A549 (cell line): Measurements from ENCODE around the gene GGA2. TPM values are rescaled to one million over a fixed set of nuclear protein-coding genes. Genes with fewer than 3 reads are reported as not detected.

Experiments used
- ATAC-seq, 2 experiments: fragments of 200-7000 bp in 1 of 2; fragments of >200 bp in 1 of 2; cut with Nextera tagmentation in 1 of 2; cut with Tn5 transposase in 1 of 2; 3 replicates each; pipeline versions ENCODE4 v1.8.0 to v1.9.1; 2018 to 2020; ENCODE audit warnings: mild to moderate bottlenecking in 1 of 2, moderate library complexity in 1 of 2
- CTCF ChIA-PET: fragments of 300-600 bp; sonication (Branson Sonifier 250); formaldehyde crosslinking; extraction: SDS; loops from one replicate; lab custom pipeline; 2021; ENCODE audit warnings: antibody characterized with exemption, inconsistent platforms; lab: Yijun Ruan, JAX
- POLR2A ChIA-PET: fragments of 350-600 bp; formaldehyde crosslinking; extraction: SDS; loops from one replicate; lab custom pipeline; 2021; ENCODE audit warnings: antibody characterized with exemption, inconsistent platforms; lab: Yijun Ruan, JAX
- DNase-seq, 2 experiments: peaks; one replicate each; pipeline versions ENCODE4 v3.0.0 to v3.0.0-alpha.2; 2011 to 2016; ENCODE audit warnings: low read depth in 1 of 2, low spot score in 1 of 2
- FAIRE-seq: peaks from 2 replicates; lab custom pipeline; 2011; peaks lifted over from hg19 to GRCh38; lab: Jason Lieb, UNC
- H3K27ac ChIP-seq, 2 experiments: fragments of >200 bp; sonication (Bioruptor Twin); formaldehyde crosslinking; 3 replicates each; pipeline ENCODE4 v1.5.1; 2016 to 2017
- H3K4me1 ChIP-seq: fragments of >200 bp; sonication (Bioruptor Twin); formaldehyde crosslinking; 3 replicates; pipeline ENCODE4 v1.6.1; 2016
- H3K4me2 ChIP-seq: fragments of >200 bp; sonication (Bioruptor Twin); formaldehyde crosslinking; 3 replicates; pipeline ENCODE4 v1.6.1; 2016
- H3K4me3 ChIP-seq: fragments of >200 bp; sonication (Bioruptor Twin); formaldehyde crosslinking; 3 replicates; pipeline ENCODE4 v1.5.1; 2016
- H3K9me3 ChIP-seq: fragments of >200 bp; sonication (Bioruptor Twin); formaldehyde crosslinking; 3 replicates; pipeline ENCODE4 v1.6.1; 2016
- CBX8 ChIP-seq: fragments of 200-600 bp; sonication (generic); IDR thresholded peaks from 2 replicates; pipeline ENCODE4 v1.6.1; 2016
- CHD2 ChIP-seq: fragments of 150-350 bp; IDR thresholded peaks from 2 replicates; pipeline ENCODE4 v1.6.1; 2014; ENCODE audit warnings: low read length; ENCODE audit not compliant: partially characterized antibody
- CHD4 ChIP-seq: fragments of 200-600 bp; sonication (generic); IDR thresholded peaks from 2 replicates; pipeline ENCODE4 v1.6.1; 2016; ENCODE audit warnings: antibody characterized with exemption, mild to moderate bottlenecking, borderline replicate concordance
- EHF ChIP-seq: fragments of 250-450 bp; sonication (Bioruptor Pico); IDR thresholded peaks from 2 replicates; pipeline ENCODE4 v1.5.0; 2020; ENCODE audit warnings: mild to moderate bottlenecking
- ESRRA ChIP-seq: fragments of 150-350 bp; IDR thresholded peaks from 2 replicates; pipeline ENCODE4 v1.6.1; 2014; ENCODE audit warnings: mild to moderate bottlenecking, low read length, borderline replicate concordance
- FOSL2 ChIP-seq, 2 experiments: fragments of 450-650 bp in 1 of 2; fragments of >200 bp in 1 of 2; sonication (Bioruptor Twin) in 1 of 2; formaldehyde crosslinking; IDR thresholded peaks; 2 replicates each; pipeline versions ENCODE4 v1.5.0 to v1.6.1; 2016 to 2020; ENCODE audit warnings: mild to moderate bottlenecking in 1 of 2, moderate library complexity in 1 of 2
- HOXB13 ChIP-seq: fragments of 250-450 bp; sonication (Bioruptor Pico); IDR thresholded peaks from 2 replicates; pipeline ENCODE4 v1.5.0; 2020; ENCODE audit warnings: low read depth, mild to moderate bottlenecking, moderate library complexity
- KDM1A ChIP-seq: fragments of 200-600 bp; sonication (generic); IDR thresholded peaks from 2 replicates; pipeline ENCODE4 v1.6.1; 2016; ENCODE audit warnings: low read depth, mild to moderate bottlenecking
- KDM5A ChIP-seq: fragments of 200-600 bp; sonication (generic); IDR thresholded peaks from 2 replicates; pipeline ENCODE4 v1.6.1; 2016; ENCODE audit warnings: antibody characterized with exemption, mild to moderate bottlenecking
- NR3C1 ChIP-seq: fragments of >200 bp; sonication (Bioruptor Twin); formaldehyde crosslinking; IDR thresholded peaks from 3 replicates; pipeline ENCODE4 v1.6.1; 2017
- PHF8 ChIP-seq: fragments of 200-600 bp; sonication (generic); IDR thresholded peaks from 2 replicates; pipeline ENCODE4 v1.6.1; 2016; ENCODE audit warnings: low read depth, mild to moderate bottlenecking, antibody characterized with exemption, moderate library complexity, borderline replicate concordance
- RFX5 ChIP-seq: fragments of 450-650 bp; IDR thresholded peaks from 2 replicates; pipeline ENCODE4 v1.7.1; 2014; ENCODE audit warnings: antibody characterized with exemption, mild to moderate bottlenecking, moderate library complexity
- RNF2 ChIP-seq: fragments of 200-600 bp; sonication (generic); IDR thresholded peaks from 2 replicates; pipeline ENCODE4 v1.6.1; 2016; ENCODE audit warnings: low read depth, mild to moderate bottlenecking, antibody characterized with exemption, moderate library complexity, borderline replicate concordance
- SMC3 ChIP-seq: fragments of >200 bp; sonication (Bioruptor Twin); formaldehyde crosslinking; IDR thresholded peaks from 3 replicates; pipeline ENCODE4 v1.6.1; 2018; ENCODE audit warnings: inconsistent platforms
- SREBF2 ChIP-seq: fragments of 450-650 bp; IDR thresholded peaks from 2 replicates; pipeline ENCODE4 v1.6.1; 2014; ENCODE audit warnings: mild to moderate bottlenecking, moderate library complexity
- TFCP2L1 ChIP-seq: fragments of 250-450 bp; sonication (Bioruptor Pico); IDR thresholded peaks from 2 replicates; pipeline ENCODE4 v1.5.0; 2021; ENCODE audit warnings: mild to moderate bottlenecking
- ZFP36 ChIP-seq: fragments of 450-650 bp; IDR thresholded peaks from 2 replicates; pipeline ENCODE4 v1.6.1; 2014; ENCODE audit warnings: borderline replicate concordance; ENCODE audit not compliant: partially characterized antibody
- ZSCAN20 ChIP-seq: fragments of 250-450 bp; sonication (Bioruptor Pico); IDR thresholded peaks from 2 replicates; pipeline ENCODE4 v1.8.0; 2022; ENCODE audit warnings: mild to moderate bottlenecking, moderate library complexity
- WGBS: methylation state at CpG from one replicate; pipeline ENCODE4 v1.1.6; 2017; ENCODE audit errors: missing lambda C conversion rate; 5-methylcytosine and 5-hydroxymethylcytosine counted together
- polyA plus RNA-seq, 4 experiments: library from polyadenylated mRNA; depleted of rRNA in 3 of 4; stranded (reverse); fragments of >200 nt; fragmentation: RNase III in 1 of 4; extraction: RNeasy Plus Mini Kit Qiagen cat#74134 plus additional on column Dnase treatment in 1 of 4; gene quantifications; 2 replicates in 3 of 4; 3 replicates in 1 of 4; pipeline ENCODE4 v1.2.3, GENCODE V29; 2011 to 2017
- TF ChIP-seq, protein P1 (sequence below): IDR thresholded peaks from 2 replicates; pipeline ENCODE4 v1.6.1; 2012
- TF ChIP-seq, protein P2 (sequence below): fragments of >200 bp; sonication (Bioruptor Twin); formaldehyde crosslinking; IDR thresholded peaks from 2 replicates; pipeline ENCODE4 v1.6.1; 2016
- TF ChIP-seq, protein P3 (sequence below): fragments of 200-600 bp; sonication (generic); IDR thresholded peaks from 2 replicates; pipeline ENCODE4 v1.6.1; 2016; ENCODE audit warnings: antibody characterized with exemption, mild to moderate bottlenecking, moderate library complexity
- TF ChIP-seq, protein P4 (sequence below): fragments of 250-450 bp; sonication (Bioruptor Pico); IDR thresholded peaks from 2 replicates; pipeline ENCODE4 v1.5.0; 2021; ENCODE audit warnings: mild to moderate bottlenecking, moderate library complexity, borderline replicate concordance

GGA2 gene
- polyA plus RNA-seq, 2 of the 4 experiments (the other 2 are of a cell fraction): 33.1 to 57.9 TPM

DNA sequence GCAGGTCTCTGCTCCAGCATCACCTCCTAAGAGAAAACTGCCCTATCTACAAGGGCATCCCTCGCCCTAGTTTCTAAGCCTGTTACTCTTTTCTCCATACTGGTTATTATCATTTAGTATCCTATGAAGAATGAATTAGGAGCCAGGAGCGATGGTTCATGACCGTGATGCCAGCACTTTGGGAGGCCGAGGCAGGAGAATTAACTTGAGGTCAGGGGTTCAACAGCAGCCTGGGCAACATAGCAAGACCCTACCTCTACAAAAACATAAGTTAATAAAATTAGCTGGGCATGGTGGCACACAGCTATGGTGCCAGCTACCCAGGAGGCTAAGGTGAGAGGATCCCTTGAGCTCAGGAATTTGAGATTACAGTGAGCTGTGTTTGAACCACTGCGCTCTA lies 39.6 kb upstream of the GGA2 start:
- no peak overlapping the region for H3K27ac ChIP-seq
- FAIRE-seq (no peak), DNase-seq (no peak), ATAC-seq (no peak)
- TF ChIP-seq ZSCAN20: no peak
- TF ChIP-seq CHD2: no peak
- TF ChIP-seq CHD4: no peak
- TF ChIP-seq, protein P1, sequence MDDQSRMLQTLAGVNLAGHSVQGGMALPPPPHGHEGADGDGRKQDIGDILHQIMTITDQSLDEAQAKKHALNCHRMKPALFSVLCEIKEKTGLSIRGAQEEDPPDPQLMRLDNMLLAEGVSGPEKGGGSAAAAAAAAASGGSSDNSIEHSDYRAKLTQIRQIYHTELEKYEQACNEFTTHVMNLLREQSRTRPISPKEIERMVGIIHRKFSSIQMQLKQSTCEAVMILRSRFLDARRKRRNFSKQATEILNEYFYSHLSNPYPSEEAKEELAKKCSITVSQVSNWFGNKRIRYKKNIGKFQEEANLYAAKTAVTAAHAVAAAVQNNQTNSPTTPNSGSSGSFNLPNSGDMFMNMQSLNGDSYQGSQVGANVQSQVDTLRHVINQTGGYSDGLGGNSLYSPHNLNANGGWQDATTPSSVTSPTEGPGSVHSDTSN: no peak
- no peak for TF ChIP-seq NR3C1
- no peak for TF ChIP-seq KDM1A
- no peak for TF ChIP-seq EHF (CRISPR knock-in tag)
- TF ChIP-seq, protein P2, sequence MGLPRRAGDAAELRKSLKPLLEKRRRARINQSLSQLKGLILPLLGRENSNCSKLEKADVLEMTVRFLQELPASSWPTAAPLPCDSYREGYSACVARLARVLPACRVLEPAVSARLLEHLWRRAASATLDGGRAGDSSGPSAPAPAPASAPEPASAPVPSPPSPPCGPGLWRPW: no peak
- TF ChIP-seq HOXB13 (CRISPR knock-in tag): no peak
- no peak for TF ChIP-seq RFX5
- no peak for TF ChIP-seq FOSL2 (IDR thresholded peaks at IDR 0.05)
- no peak for TF ChIP-seq FOSL2 (CRISPR knock-in tag; IDR thresholded peaks at IDR 0.05)
- TF ChIP-seq, protein P3, sequence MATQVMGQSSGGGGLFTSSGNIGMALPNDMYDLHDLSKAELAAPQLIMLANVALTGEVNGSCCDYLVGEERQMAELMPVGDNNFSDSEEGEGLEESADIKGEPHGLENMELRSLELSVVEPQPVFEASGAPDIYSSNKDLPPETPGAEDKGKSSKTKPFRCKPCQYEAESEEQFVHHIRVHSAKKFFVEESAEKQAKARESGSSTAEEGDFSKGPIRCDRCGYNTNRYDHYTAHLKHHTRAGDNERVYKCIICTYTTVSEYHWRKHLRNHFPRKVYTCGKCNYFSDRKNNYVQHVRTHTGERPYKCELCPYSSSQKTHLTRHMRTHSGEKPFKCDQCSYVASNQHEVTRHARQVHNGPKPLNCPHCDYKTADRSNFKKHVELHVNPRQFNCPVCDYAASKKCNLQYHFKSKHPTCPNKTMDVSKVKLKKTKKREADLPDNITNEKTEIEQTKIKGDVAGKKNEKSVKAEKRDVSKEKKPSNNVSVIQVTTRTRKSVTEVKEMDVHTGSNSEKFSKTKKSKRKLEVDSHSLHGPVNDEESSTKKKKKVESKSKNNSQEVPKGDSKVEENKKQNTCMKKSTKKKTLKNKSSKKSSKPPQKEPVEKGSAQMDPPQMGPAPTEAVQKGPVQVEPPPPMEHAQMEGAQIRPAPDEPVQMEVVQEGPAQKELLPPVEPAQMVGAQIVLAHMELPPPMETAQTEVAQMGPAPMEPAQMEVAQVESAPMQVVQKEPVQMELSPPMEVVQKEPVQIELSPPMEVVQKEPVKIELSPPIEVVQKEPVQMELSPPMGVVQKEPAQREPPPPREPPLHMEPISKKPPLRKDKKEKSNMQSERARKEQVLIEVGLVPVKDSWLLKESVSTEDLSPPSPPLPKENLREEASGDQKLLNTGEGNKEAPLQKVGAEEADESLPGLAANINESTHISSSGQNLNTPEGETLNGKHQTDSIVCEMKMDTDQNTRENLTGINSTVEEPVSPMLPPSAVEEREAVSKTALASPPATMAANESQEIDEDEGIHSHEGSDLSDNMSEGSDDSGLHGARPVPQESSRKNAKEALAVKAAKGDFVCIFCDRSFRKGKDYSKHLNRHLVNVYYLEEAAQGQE: no peak
- no peak for TF ChIP-seq SMC3
- TF ChIP-seq TFCP2L1 (CRISPR knock-in tag): no peak
- TF ChIP-seq ESRRA: no peak
- no peak for TF ChIP-seq CBX8
- TF ChIP-seq PHF8: no peak
- TF ChIP-seq ZFP36: no peak
- no peak for TF ChIP-seq RNF2
- TF ChIP-seq, protein P4, sequence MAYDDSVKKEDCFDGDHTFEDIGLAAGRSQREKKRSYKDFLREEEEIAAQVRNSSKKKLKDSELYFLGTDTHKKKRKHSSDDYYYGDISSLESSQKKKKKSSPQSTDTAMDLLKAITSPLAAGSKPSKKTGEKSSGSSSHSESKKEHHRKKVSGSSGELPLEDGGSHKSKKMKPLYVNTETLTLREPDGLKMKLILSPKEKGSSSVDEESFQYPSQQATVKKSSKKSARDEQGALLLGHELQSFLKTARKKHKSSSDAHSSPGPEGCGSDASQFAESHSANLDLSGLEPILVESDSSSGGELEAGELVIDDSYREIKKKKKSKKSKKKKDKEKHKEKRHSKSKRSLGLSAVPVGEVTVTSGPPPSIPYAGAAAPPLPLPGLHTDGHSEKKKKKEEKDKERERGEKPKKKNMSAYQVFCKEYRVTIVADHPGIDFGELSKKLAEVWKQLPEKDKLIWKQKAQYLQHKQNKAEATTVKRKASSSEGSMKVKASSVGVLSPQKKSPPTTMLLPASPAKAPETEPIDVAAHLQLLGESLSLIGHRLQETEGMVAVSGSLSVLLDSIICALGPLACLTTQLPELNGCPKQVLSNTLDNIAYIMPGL (CRISPR knock-in tag): no peak
- H3K4me3 ChIP-seq: no peak overlapping the region
- H3K4me1 ChIP-seq: no peaks in the 10 kb centered on the region
- WGBS: 92% methylated on average over 5 of the region's 5 CpGs
- no peak overlapping the region for H3K4me2 ChIP-seq
- POLR2A ChIA-PET: no interaction called here
- CTCF ChIA-PET: interaction anchor here (1.0 kb wide), 1 partner anchor 47 kb away, joined by 3 read pairs; no protein-coding TSS in a partner anchor
- no peaks in the 10 kb centered on the region for H3K9me3 ChIP-seq

DNA sequence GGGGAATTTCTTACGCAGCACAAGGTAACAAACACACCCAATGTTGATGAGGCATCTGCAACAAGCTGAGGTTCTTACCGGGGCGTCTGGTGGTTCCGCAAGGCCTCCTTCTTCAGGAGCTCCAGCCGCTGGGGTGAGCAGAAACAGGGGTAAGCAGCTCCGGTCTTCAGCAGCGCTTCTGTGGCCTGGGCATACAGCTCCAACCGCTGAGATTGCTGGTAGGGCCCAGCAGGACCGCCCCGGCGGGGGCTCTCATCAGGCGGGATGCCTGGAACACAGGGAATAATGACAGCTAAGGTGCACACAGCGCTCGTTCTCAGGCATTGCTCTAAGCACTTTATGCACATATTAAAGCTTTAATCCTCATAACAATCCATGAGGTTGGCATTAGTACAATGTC lies 34.1 kb upstream of the GGA2 start:
- ATAC-seq (no peak), DNase-seq (no peak), FAIRE-seq (no peak)
- peaks cover 18% of the 10 kb centered on the region for H3K4me1 ChIP-seq
- H3K4me2 ChIP-seq: no peak overlapping the region
- ChIA-PET CTCF (interaction anchor here (0.8 to 2.0 kb wide), 3 partner anchors 9 to 111 kb away, joined by 3 to 12 read pairs (median 3); no protein-coding TSS in a partner anchor), POLR2A (no interaction called here)
- H3K9me3 ChIP-seq: no peaks in the 10 kb centered on the region
- H3K4me3 ChIP-seq: no peak overlapping the region
- 95% methylated on average over 14 of the region's 14 CpGs for WGBS
- TF ChIP-seq SREBF2 (no peak), KDM5A (no peak)
- no peak overlapping the region for H3K27ac ChIP-seq
